K562 (cell line): Measurements from ENCODE around the gene SART3. TPM values are rescaled to one million over a fixed set of nuclear protein-coding genes. Genes with fewer than 3 reads are reported as not detected.

Source experiments
- ATAC-seq: fragments of 200-7000 bp; cut with Tn5 transposase; 3 replicates; pipeline ENCODE4 v1.9.1; 2020; ENCODE audit warnings: moderate library complexity
- BruUV-seq: library from RNA; stranded (reverse); fragments of 400-500 nt; replicated peaks from 2 replicates; lab custom pipeline; 2021; lab: Mats Ljungman, UMichigan
- CTCF ChIA-PET: fragments of 300-600 bp; formaldehyde crosslinking; extraction: SDS; loops from one replicate; lab custom pipeline; 2021; ENCODE audit warnings: low intra/inter-chr PET ratio; lab: Yijun Ruan, JAX
- POLR2A ChIA-PET: fragments of 300-600, 350-650 bp; sonication (Branson Sonifier 250); formaldehyde crosslinking; extraction: SDS; loops from one replicate; lab custom pipeline; 2021; ENCODE audit warnings: antibody characterized with exemption, inconsistent platforms; lab: Yijun Ruan, JAX
- DNase-seq, 4 experiments: peaks; one replicate each; pipeline versions ENCODE4 v3.0.0 to v3.0.0-alpha.2; 2011 to 2018; ENCODE audit warnings: low spot score in 3 of 4, mixed read lengths in 3 of 4; ENCODE audit errors: extremely low read depth in 1 of 4
- FAIRE-seq: peaks from 2 replicates; lab custom pipeline; 2011; peaks lifted over from hg19 to GRCh38; lab: Jason Lieb, UNC
- H2AFZ ChIP-seq: 2 replicates; pipeline ENCODE4 v1.6.0; 2011; ENCODE audit warnings: low read depth, low read length, control low read depth, inconsistent platforms
- H3K27ac ChIP-seq: fragments of 200-600 bp; 3 replicates; pipeline ENCODE4 v1.8.0; 2011; ENCODE audit warnings: low read depth, mild to moderate bottlenecking, control low read depth, inconsistent platforms, low read length, moderate library complexity, mixed read lengths; ENCODE audit errors: extremely low read depth
- H3K27me3 ChIP-seq, 2 experiments: fragments of 300-600 bp in 1 of 2; 2 replicates in 1 of 2; 3 replicates in 1 of 2; pipeline versions ENCODE4 v1.6.0 to v1.8.0; 2011; ENCODE audit warnings: inconsistent platforms in 2 of 2, low read length in 2 of 2, mild to moderate bottlenecking in 1 of 2, mixed read lengths in 1 of 2, moderate library complexity in 1 of 2; ENCODE audit not compliant: control insufficient read depth in 2 of 2, insufficient read depth in 2 of 2
- H3K36me3 ChIP-seq: fragments of 300-600 bp; 3 replicates; pipeline ENCODE4 v1.8.0; 2011; ENCODE audit warnings: mild to moderate bottlenecking, low read length, inconsistent platforms; ENCODE audit not compliant: control insufficient read depth, insufficient read depth
- H3K4me1 ChIP-seq, 2 experiments: fragments of 200-600 bp in 1 of 2; replicated peaks in 1 of 2; 2 replicates in 1 of 2; 3 replicates in 1 of 2; pipeline versions ENCODE4 v1.5.1 to v1.8.0; 2011; ENCODE audit warnings: inconsistent platforms in 2 of 2, low read length in 2 of 2, mild to moderate bottlenecking in 1 of 2, mixed read lengths in 1 of 2, moderate library complexity in 1 of 2; ENCODE audit not compliant: control insufficient read depth in 2 of 2, insufficient read depth in 2 of 2
- H3K4me2 ChIP-seq: 2 replicates; pipeline ENCODE4 v1.6.1; 2011; ENCODE audit warnings: low read length, control low read depth, inconsistent platforms, mixed read lengths; ENCODE audit not compliant: insufficient read depth
- H3K4me3 ChIP-seq: fragments of 200-600 bp; sonication (generic), shearing (Covaris generic); 2 replicates; pipeline ENCODE4 v1.5.1; 2016; ENCODE audit warnings: control low read depth, inconsistent platforms
- H3K79me2 ChIP-seq: fragments of 200-600 bp; 3 replicates; pipeline ENCODE4 v1.8.0; 2011; ENCODE audit warnings: low read length, inconsistent platforms; ENCODE audit not compliant: control insufficient read depth, insufficient read depth
- H3K9ac ChIP-seq, 2 experiments: 2 replicates each; pipeline versions ENCODE4 v1.6.0 to v1.6.1; 2011; ENCODE audit warnings: low read depth in 2 of 2, low read length in 2 of 2, control low read depth in 1 of 2, inconsistent platforms in 1 of 2, mild to moderate bottlenecking in 1 of 2, mixed read lengths in 1 of 2; ENCODE audit not compliant: insufficient read depth in 1 of 2
- H3K9me1 ChIP-seq: one replicate; pipeline ENCODE4 v1.6.0; 2011; ENCODE audit warnings: inconsistent platforms, mild to moderate bottlenecking, low read length, moderate library complexity; ENCODE audit not compliant: control insufficient read depth, insufficient read depth
- H3K9me3 ChIP-seq: replicated peaks from 2 replicates; pipeline ENCODE4 v1.5.1; 2011; ENCODE audit warnings: low read depth, low read length, inconsistent platforms; ENCODE audit not compliant: control insufficient read depth, insufficient read depth
- H4K20me1 ChIP-seq: replicated peaks from 2 replicates; pipeline ENCODE4 v1.6.1; 2011; ENCODE audit warnings: low read length, inconsistent platforms, mixed read lengths; ENCODE audit not compliant: control insufficient read depth, insufficient read depth
- HMBOX1 ChIP-seq: sonication (generic); IDR thresholded peaks from 2 replicates; pipeline ENCODE4 v1.6.1; 2016
- TRIM24 ChIP-seq, 2 experiments: fragments of 450-650 bp; IDR thresholded peaks; 2 replicates each; pipeline ENCODE4 v1.6.1; 2016
- TRIM28 ChIP-seq: fragments of 450-650 bp; IDR thresholded peaks from 2 replicates; pipeline ENCODE4 v1.6.1; 2017
- WGBS: fragments of 100-300 bp; shearing (Covaris generic); methylation state at CpG from one replicate; pipeline ENCODE4 v1.1.6; 2016; ENCODE audit warnings: low coverage, mixed read lengths; ENCODE audit not compliant: insufficient coverage; ENCODE audit errors: missing lambda C conversion rate; 5-methylcytosine and 5-hydroxymethylcytosine counted together
- in situ Hi-C: fragments of 300-500 bp; cut with MboI; formaldehyde crosslinking; loops from 4 replicates; pipeline ENCODE4 v1.15.0; 2018; ENCODE audit warnings: inconsistent platforms, mixed read lengths
- intact Hi-C: fragments of 100-400 bp; cut with micrococcal nuclease; formaldehyde crosslinking; loops from 2 replicates; pipeline ENCODE4 v1.14.2; 2022
- polyA plus RNA-seq, 8 experiments: library from polyadenylated mRNA; depleted of rRNA in 4 of 8; stranded (reverse) in 5 of 8; unstranded in 3 of 8; fragments of >200 nt; fragmentation: Nextera tagmentation in 2 of 8; fragmentation: Illumina TruSeq in 1 of 8; extraction: Ambion mirVana in 2 of 8; extraction: Trizol in 1 of 8; gene quantifications; 2 replicates each; pipeline versions ENCODE4 v1.2.1 to v1.2.3, GENCODE V29; 2011 to 2014; ENCODE audit warnings: inconsistent platforms in 1 of 8, missing spikeins in 1 of 8
- total RNA-seq, 7 experiments: library from RNA; depleted of rRNA in 6 of 7; stranded (reverse); fragments of >200 nt in 6 of 7; fragmentation: Illumina TruSeq in 2 of 7; extraction: Trizol in 2 of 7; gene quantifications; 2 replicates each; pipeline versions ENCODE4 v1.2.1 to v1.2.3, GENCODE V29; 2011 to 2021; ENCODE audit warnings: low replicate concordance in 1 of 7
- TF ChIP-seq, protein P1 (sequence below): fragments of 450-650 bp; IDR thresholded peaks from 2 replicates; pipeline ENCODE4 v1.6.1; 2016; ENCODE audit warnings: mild to moderate bottlenecking, moderate library complexity

Gene SART3
- total and polyA plus RNA-seq, 9 of the 15 experiments (the other 6 are each of a cell fraction or from before 2014, with no cell fraction given) = 8.9 to 167 (median 56.7) TPM

DNA sequence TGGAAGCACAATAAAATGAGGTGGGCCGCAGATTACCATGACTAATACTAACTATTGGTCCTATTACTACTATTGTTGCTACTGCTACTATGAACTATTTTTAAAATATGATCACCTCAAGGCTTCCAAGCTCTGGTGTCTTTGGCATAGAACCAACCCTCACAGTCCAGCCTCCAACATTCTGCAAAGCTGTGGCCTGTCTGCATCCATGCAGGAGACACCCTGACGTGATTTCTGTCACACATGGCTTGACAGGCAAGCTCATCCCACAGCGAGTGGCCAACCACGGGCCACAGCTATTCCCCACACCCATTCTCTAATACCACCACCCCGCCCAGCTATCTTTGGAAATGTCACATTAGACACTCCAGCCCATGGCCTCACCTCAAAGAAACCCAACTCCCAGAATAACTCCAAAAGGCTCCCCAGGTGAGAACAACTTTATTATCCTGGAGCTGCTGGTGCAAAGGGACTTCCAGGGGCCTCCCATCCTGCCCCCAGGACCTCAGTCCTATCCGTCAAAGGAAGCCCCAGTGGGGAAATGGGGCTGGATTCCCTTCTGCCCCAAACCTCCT lies 15.8 kb upstream of the SART3 start (continued):
- TF ChIP-seq HMBOX1 (no peak), TRIM28 (no peak)

DNA sequence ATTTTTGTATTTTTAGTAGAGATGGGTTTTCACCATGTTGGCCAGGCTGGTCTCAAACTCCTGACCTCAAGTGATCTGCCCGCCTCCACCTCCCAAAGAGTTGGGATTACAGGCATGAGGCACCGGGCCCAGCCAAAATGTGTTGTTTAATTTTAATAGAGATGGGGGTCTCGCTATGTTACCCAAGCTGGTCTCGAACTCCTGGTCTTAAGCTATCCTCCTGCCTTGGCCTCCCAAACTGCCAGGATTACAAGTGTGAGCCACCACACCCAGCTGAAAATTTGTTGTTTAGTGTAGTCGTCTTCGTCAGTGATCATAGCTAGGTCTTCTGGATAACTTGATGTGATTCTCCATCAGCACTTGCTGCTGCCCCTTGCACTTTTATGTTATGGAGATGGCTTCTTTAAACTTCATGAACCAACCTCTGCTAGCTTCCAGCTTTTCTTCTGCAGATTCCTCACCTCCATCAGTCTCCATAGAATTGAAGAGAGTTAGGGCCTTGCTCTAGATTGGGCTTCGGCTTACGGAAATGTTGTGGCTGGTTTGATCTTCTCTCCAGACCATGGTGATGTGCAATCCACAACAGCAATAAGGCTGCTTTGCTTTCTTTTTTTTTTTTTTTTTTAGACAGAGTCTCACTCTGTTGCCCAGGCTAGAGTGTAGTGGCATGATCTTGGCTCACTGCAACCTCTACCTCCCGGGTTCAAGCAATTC lies 14.4 kb upstream of the SART3 start:
- no peak overlapping the region for H2AFZ ChIP-seq
- H3K4me1 ChIP-seq = no peaks in the 10 kb centered on the region
- H4K20me1 ChIP-seq = no peaks in the 10 kb centered on the region
- no peak overlapping the region for H3K4me2 ChIP-seq
- H3K9me3 ChIP-seq = no peaks in the 10 kb centered on the region
- no peak overlapping the region for H3K27ac ChIP-seq
- intact Hi-C loops = no loop called here
- ATAC-seq = no peak
- H3K4me3 ChIP-seq = no peak overlapping the region
- FAIRE-seq = no peak
- TSS peak; percentile 89 for BruUV-seq
- CTCF ChIA-PET = no interaction called here
- peaks cover 0 to 4% of the 10 kb centered on the region in 2 experiments; a peak in 1 of 5 replicates for H3K27me3 ChIP-seq
- POLR2A ChIA-PET = interaction anchor here (0.6 to 1.7 kb wide), 7 partner anchors 11 to 223 kb away, joined by 3 to 4 read pairs (median 3); no protein-coding TSS in a partner anchor
- no peak overlapping the region for H3K9ac ChIP-seq
- no peaks in the 10 kb centered on the region for H3K9me1 ChIP-seq
- no peaks in the 10 kb centered on the region for H3K79me2 ChIP-seq
- no peak for DNase-seq
- WGBS = 57% methylated on average over 9 of the region's 9 CpGs
- in situ Hi-C loops = no loop called here
- no peaks in the 10 kb centered on the region for H3K36me3 ChIP-seq
- TF ChIP-seq, protein P1, sequence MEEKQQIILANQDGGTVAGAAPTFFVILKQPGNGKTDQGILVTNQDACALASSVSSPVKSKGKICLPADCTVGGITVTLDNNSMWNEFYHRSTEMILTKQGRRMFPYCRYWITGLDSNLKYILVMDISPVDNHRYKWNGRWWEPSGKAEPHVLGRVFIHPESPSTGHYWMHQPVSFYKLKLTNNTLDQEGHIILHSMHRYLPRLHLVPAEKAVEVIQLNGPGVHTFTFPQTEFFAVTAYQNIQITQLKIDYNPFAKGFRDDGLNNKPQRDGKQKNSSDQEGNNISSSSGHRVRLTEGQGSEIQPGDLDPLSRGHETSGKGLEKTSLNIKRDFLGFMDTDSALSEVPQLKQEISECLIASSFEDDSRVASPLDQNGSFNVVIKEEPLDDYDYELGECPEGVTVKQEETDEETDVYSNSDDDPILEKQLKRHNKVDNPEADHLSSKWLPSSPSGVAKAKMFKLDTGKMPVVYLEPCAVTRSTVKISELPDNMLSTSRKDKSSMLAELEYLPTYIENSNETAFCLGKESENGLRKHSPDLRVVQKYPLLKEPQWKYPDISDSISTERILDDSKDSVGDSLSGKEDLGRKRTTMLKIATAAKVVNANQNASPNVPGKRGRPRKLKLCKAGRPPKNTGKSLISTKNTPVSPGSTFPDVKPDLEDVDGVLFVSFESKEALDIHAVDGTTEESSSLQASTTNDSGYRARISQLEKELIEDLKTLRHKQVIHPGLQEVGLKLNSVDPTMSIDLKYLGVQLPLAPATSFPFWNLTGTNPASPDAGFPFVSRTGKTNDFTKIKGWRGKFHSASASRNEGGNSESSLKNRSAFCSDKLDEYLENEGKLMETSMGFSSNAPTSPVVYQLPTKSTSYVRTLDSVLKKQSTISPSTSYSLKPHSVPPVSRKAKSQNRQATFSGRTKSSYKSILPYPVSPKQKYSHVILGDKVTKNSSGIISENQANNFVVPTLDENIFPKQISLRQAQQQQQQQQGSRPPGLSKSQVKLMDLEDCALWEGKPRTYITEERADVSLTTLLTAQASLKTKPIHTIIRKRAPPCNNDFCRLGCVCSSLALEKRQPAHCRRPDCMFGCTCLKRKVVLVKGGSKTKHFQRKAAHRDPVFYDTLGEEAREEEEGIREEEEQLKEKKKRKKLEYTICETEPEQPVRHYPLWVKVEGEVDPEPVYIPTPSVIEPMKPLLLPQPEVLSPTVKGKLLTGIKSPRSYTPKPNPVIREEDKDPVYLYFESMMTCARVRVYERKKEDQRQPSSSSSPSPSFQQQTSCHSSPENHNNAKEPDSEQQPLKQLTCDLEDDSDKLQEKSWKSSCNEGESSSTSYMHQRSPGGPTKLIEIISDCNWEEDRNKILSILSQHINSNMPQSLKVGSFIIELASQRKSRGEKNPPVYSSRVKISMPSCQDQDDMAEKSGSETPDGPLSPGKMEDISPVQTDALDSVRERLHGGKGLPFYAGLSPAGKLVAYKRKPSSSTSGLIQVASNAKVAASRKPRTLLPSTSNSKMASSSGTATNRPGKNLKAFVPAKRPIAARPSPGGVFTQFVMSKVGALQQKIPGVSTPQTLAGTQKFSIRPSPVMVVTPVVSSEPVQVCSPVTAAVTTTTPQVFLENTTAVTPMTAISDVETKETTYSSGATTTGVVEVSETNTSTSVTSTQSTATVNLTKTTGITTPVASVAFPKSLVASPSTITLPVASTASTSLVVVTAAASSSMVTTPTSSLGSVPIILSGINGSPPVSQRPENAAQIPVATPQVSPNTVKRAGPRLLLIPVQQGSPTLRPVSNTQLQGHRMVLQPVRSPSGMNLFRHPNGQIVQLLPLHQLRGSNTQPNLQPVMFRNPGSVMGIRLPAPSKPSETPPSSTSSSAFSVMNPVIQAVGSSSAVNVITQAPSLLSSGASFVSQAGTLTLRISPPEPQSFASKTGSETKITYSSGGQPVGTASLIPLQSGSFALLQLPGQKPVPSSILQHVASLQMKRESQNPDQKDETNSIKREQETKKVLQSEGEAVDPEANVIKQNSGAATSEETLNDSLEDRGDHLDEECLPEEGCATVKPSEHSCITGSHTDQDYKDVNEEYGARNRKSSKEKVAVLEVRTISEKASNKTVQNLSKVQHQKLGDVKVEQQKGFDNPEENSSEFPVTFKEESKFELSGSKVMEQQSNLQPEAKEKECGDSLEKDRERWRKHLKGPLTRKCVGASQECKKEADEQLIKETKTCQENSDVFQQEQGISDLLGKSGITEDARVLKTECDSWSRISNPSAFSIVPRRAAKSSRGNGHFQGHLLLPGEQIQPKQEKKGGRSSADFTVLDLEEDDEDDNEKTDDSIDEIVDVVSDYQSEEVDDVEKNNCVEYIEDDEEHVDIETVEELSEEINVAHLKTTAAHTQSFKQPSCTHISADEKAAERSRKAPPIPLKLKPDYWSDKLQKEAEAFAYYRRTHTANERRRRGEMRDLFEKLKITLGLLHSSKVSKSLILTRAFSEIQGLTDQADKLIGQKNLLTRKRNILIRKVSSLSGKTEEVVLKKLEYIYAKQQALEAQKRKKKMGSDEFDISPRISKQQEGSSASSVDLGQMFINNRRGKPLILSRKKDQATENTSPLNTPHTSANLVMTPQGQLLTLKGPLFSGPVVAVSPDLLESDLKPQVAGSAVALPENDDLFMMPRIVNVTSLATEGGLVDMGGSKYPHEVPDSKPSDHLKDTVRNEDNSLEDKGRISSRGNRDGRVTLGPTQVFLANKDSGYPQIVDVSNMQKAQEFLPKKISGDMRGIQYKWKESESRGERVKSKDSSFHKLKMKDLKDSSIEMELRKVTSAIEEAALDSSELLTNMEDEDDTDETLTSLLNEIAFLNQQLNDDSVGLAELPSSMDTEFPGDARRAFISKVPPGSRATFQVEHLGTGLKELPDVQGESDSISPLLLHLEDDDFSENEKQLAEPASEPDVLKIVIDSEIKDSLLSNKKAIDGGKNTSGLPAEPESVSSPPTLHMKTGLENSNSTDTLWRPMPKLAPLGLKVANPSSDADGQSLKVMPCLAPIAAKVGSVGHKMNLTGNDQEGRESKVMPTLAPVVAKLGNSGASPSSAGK = no peak
- no peak for TF ChIP-seq TRIM24 (IDR thresholded peaks at IDR 0.05)
